Measurements from ENCODE around the gene THAP3.

DNA sequence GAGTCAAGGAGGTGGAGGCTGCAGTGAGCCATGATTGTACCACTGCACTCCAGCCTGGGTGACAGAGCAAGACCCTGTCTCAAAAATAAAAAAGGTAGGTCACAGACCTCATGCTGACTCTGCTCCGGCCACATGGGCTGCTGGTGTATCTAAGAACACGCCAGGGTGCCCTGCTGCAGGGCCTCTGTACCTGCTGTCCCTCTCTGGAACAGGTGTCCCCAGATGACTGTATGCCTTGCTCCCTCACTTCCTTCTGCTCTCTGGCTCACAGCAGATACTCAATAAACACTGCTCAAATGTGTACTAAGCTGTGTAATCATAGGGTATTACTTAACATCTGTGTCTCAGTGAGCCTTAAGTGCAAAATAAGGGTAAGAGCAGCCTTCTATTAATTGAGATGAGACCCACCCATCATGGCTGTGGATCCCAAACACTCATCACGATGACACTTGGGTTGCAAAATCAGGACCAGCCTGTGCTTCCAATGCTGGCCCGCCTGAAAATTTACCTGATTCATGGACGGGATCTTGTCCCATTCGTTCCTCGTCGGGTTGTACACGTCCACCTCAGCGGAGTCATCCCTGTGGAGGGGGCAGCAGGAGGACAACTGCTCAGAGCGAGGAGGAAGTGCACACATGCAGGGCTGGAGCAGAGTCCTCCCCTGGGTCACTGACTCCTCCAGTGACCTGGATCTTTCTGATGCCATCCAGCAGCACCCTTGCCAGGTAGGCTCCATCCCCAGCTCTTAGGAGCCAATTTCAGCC lies 29.5 kb upstream of the THAP3 start:
- TF ChIP-seq POLR2AphosphoS5 (IDR thresholded peaks at IDR 0.05): peak; percentile 7
- no peak for TF ChIP-seq EP300 (IDR thresholded peaks at IDR 0.05)
- TF ChIP-seq, protein P1, sequence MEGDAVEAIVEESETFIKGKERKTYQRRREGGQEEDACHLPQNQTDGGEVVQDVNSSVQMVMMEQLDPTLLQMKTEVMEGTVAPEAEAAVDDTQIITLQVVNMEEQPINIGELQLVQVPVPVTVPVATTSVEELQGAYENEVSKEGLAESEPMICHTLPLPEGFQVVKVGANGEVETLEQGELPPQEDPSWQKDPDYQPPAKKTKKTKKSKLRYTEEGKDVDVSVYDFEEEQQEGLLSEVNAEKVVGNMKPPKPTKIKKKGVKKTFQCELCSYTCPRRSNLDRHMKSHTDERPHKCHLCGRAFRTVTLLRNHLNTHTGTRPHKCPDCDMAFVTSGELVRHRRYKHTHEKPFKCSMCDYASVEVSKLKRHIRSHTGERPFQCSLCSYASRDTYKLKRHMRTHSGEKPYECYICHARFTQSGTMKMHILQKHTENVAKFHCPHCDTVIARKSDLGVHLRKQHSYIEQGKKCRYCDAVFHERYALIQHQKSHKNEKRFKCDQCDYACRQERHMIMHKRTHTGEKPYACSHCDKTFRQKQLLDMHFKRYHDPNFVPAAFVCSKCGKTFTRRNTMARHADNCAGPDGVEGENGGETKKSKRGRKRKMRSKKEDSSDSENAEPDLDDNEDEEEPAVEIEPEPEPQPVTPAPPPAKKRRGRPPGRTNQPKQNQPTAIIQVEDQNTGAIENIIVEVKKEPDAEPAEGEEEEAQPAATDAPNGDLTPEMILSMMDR (IDR thresholded peaks at IDR 0.05): no peak

Measured in gastroesophageal sphincter (tissue), 3 donors.